ENCODE data around the gene ELL.

DNA sequence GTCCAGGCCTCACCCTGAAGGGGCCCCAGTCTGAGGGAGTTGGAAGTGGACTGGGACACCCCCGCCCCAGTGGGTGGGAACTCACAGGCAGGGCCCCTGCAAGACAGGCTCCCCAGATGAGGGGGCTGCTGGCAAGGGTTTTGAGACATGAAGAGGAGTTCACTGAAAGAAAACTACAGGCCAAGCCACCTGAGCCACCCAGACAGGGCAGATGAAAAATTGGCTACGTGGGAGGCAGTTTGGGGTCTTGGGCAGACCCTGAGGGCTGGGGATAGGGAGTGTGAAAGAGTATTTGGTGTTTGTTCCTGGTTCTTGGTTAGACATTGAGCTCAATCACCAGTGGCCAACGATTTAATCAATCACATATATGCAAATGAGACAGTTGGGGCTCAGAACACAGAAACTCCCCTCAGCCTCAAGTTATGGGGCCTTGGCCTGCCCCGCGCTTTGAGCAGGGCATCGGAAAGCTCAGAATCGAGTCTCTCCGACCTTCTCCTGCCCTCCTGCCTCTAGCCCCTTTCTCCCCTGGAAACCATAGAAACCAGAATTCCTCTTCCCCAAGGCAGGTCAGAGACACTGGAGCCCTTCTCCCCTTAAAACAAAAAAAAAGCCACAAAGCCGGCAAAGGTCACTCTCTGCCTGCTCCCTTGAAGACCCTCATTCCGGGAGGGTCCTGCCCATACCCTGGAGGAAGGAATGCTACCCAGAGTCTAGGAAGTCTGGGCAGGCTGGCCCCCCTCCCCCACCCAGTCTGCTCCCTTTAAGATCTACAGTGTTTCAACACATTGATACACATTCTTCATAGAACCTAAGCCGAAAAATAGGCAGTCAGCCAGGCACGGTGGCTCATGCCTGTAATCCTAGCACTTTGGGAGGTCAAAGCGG is 82.6 kb downstream of the ELL start:
- TF ChIP-seq, protein P1, sequence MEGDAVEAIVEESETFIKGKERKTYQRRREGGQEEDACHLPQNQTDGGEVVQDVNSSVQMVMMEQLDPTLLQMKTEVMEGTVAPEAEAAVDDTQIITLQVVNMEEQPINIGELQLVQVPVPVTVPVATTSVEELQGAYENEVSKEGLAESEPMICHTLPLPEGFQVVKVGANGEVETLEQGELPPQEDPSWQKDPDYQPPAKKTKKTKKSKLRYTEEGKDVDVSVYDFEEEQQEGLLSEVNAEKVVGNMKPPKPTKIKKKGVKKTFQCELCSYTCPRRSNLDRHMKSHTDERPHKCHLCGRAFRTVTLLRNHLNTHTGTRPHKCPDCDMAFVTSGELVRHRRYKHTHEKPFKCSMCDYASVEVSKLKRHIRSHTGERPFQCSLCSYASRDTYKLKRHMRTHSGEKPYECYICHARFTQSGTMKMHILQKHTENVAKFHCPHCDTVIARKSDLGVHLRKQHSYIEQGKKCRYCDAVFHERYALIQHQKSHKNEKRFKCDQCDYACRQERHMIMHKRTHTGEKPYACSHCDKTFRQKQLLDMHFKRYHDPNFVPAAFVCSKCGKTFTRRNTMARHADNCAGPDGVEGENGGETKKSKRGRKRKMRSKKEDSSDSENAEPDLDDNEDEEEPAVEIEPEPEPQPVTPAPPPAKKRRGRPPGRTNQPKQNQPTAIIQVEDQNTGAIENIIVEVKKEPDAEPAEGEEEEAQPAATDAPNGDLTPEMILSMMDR (IDR thresholded peaks at IDR 0.05) = no peak
- TF ChIP-seq POLR2A (IDR thresholded peaks at IDR 0.05) = no peak
